ENCODE data around the gene PNLDC1. TPM values are rescaled to one million over a fixed set of nuclear protein-coding genes. Genes with fewer than 3 reads are reported as not detected.

PNLDC1 gene
- total RNA-seq, 1 donor from 2014 or later = not detected

DNA sequence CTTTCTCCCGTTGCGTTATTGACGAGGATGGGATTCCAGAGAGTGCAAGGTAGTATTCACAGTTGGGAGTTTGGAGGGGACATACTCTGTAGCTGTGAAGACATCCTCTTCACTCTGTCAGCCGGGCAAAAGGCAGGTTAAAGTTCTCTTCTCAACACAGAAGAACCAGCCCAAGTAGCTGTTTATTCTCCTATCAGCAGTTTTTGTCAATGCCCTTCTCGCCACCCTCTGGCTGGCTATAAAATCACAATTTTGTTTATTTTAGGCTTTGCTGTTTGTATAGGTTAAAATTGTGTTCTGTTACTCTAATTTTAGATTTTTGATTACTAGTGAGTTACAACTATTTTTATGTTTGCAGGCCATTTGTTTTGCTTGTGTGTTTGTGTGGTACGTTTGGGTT lies 52.8 kb downstream of the PNLDC1 start:
- Histone ChIP-seq H3K4me3 (no peak overlapping the region), H3K27ac (no peak overlapping the region), H3K4me1 (no peaks in the 10 kb centered on the region), H3K27me3 (no peaks in the 10 kb centered on the region), H3K36me3 (no peaks in the 10 kb centered on the region), H3K9me3 (no peaks in the 10 kb centered on the region)
- peak in 1 of 2 donors; percentile 37 for DNase-seq (ENCODE audit: extremely low spot score in 2 of 2)
- TF ChIP-seq POLR2AphosphoS5 (IDR thresholded peaks at IDR 0.05; ENCODE audit: insufficient read depth in 1 of 2, low read depth in 1 of 2) (no peak), CTCF (IDR thresholded peaks at IDR 0.05) (no peak), POLR2A (IDR thresholded peaks at IDR 0.05) (no peak)
- intact Hi-C loops (cut with DNase I) = no loop called here

DNA sequence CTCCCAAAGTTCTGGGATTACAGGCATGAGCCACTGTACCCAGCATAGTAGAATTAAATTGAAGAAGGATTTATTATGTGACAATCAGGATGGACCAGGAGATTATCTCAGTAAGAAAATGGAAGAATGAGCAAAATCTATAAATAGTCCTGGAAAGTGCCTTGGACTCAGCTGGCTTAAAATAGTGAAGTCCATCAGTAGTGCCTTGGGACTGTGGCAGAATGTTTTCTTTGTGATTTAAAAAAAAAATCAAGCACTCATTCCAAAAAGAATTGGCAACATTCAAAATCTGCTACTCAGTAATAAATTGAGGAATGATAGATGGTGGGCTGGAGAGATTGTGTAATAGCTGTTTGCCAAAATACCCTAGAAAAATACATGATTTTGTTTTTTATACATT lies 53.7 kb downstream of the PNLDC1 start:
- no peak overlapping the region for H3K27ac ChIP-seq
- TF ChIP-seq POLR2AphosphoS5 (IDR thresholded peaks at IDR 0.05; ENCODE audit: insufficient read depth in 1 of 2, low read depth in 1 of 2) = no peak
- no peak for TF ChIP-seq POLR2A (IDR thresholded peaks at IDR 0.05)
- TF ChIP-seq CTCF (IDR thresholded peaks at IDR 0.05) = no peak
- intact Hi-C loops (cut with DNase I) = no loop called here
- no peaks in the 10 kb centered on the region for H3K27me3 ChIP-seq
- H3K9me3 ChIP-seq = no peaks in the 10 kb centered on the region
- H3K4me3 ChIP-seq = no peak overlapping the region
- no peaks in the 10 kb centered on the region for H3K36me3 ChIP-seq
- no peaks in the 10 kb centered on the region for H3K4me1 ChIP-seq
- no peak for DNase-seq (ENCODE audit: extremely low spot score in 2 of 2)

- Histone ChIP-seq H3K4me1 (no peaks in the 10 kb centered on the region), H3K36me3 (no peaks in the 10 kb centered on the region), H3K27me3 (no peaks in the 10 kb centered on the region), H3K4me3 (no peak overlapping the region), H3K9me3 (no peaks in the 10 kb centered on the region), H3K27ac (no peak overlapping the region)
- TF ChIP-seq CTCF (IDR thresholded peaks at IDR 0.05) (no peak), POLR2AphosphoS5 (IDR thresholded peaks at IDR 0.05; ENCODE audit: insufficient read depth in 1 of 2, low read depth in 1 of 2) (no peak), POLR2A (IDR thresholded peaks at IDR 0.05) (no peak)
- DNase-seq (ENCODE audit: extremely low spot score in 2 of 2) = no peak
- intact Hi-C loops (cut with DNase I) = no loop called here
Measured at GRCh38 chr6:159854959-159855358, 54.9 kb downstream of the PNLDC1 start.

- no peaks in the 10 kb centered on the region for H3K27me3 ChIP-seq
- no peaks in the 10 kb centered on the region for H3K36me3 ChIP-seq
- no peak overlapping the region for H3K4me3 ChIP-seq
- H3K4me1 ChIP-seq = no peaks in the 10 kb centered on the region
- peak in 1 of 2 donors; percentile 40 for DNase-seq (ENCODE audit: extremely low spot score in 2 of 2)
- H3K27ac ChIP-seq = no peak overlapping the region
- intact Hi-C loops (cut with DNase I) = no loop called here
- TF ChIP-seq POLR2A (IDR thresholded peaks at IDR 0.05) = no peak
- no peak for TF ChIP-seq POLR2AphosphoS5 (IDR thresholded peaks at IDR 0.05; ENCODE audit: insufficient read depth in 1 of 2, low read depth in 1 of 2)
- no peak for TF ChIP-seq CTCF (IDR thresholded peaks at IDR 0.05)
- no peaks in the 10 kb centered on the region for H3K9me3 ChIP-seq
Measured at GRCh38 chr6:159858259-159858658, 58.2 kb downstream of the PNLDC1 start.

GRCh38 chr6:159860482-159860881 lies 60.4 kb downstream of the PNLDC1 start:
- DNase-seq (ENCODE audit: extremely low spot score in 2 of 2) = no peak
- no peaks in the 10 kb centered on the region for H3K27me3 ChIP-seq
- H3K4me1 ChIP-seq = no peaks in the 10 kb centered on the region
- no peak for TF ChIP-seq CTCF (IDR thresholded peaks at IDR 0.05)
- TF ChIP-seq POLR2A (IDR thresholded peaks at IDR 0.05) = no peak
- TF ChIP-seq POLR2AphosphoS5 (IDR thresholded peaks at IDR 0.05; ENCODE audit: insufficient read depth in 1 of 2, low read depth in 1 of 2) = no peak
- H3K27ac ChIP-seq = no peak overlapping the region
- no peaks in the 10 kb centered on the region for H3K36me3 ChIP-seq
- no peak overlapping the region for H3K4me3 ChIP-seq
- intact Hi-C loops (cut with DNase I) = loop anchor here (5.0 kb wide), 1 partner anchor 82 kb away; no protein-coding TSS in a partner anchor
- no peaks in the 10 kb centered on the region for H3K9me3 ChIP-seq

Measured in vagina (tissue), 2 donors.